HUDEP-2 (cell line): Measurements from ENCODE around the gene WDR64.
A peak's percentile ranks its signal among the peaks of the same experiment; 100 is the strongest.
"Not testable (repeated sequence)": the region's sequence is repeated elsewhere in the genome, so short reads cannot be mapped to it uniquely, and the experiment has no call there.

Experiments
- DNase-seq, 76 experiments: peaks; one replicate each; lab custom pipeline; 2025; ENCODE audit not compliant: unreplicated experiment in 76 of 76; lab: John Stamatoyannopoulos, UW

The WDR64 gene

DNA sequence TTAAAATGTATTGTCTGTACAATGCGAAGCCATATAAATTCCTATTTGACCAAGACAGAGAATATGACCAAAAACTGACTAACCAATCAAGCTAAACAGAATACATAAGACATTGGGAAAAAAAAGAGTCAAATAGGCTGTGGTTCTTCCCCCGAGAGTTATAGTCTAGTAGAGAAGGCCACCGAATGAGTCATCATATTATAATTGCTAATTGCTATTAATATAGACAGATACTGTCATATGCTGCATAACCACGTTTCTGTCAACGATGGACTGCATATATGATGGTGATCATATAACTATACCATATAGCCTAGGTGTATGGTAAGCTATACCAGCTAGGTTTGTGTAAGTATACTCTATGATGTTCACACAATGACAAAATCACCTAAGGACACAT lies 82.5 kb downstream of the WDR64 start:
- no peak for DNase-seq

DNA sequence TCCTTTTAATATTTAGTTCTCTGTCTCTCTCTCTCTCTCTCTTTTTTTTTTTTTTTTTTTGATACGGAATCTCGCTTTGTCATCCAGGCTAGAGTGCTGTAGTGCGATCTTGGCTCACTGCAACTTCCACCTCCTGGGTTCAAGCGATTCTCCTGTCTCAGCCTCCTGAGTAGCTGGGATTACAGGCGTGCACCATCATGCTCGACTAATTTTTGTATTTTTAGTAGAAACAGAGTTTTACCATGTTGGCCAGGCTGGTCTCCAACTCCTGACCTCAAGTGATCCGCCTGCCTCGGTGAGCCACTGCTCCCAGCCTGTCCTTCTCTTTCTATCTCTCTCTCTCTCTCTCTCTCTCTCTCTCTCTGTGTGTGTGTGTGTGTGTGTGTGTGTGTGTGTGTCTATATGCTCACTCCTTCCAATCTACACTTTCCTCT lies 83.4 kb downstream of the WDR64 start:
- not testable (repeated sequence) for DNase-seq

DNA sequence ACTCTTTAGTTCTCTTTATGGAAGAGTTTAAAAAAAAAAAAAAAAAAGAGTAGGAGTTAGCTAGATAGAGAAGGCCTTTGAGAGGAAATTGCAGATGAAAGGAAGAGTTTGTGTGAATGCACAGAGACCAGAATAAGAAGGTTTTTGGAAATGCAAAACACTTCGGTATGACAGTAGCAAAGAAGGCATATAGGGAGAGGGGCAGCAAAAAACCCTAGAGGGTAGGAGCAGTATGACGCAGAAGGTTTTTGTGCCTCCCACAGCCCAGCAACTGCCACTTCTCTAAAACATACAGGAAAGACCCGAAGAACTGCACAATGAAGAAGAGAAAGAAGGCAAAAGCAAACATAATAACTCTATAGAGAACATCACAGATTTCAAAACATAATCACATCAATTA lies 84.3 kb downstream of the WDR64 start:
- no peak for DNase-seq

DNA sequence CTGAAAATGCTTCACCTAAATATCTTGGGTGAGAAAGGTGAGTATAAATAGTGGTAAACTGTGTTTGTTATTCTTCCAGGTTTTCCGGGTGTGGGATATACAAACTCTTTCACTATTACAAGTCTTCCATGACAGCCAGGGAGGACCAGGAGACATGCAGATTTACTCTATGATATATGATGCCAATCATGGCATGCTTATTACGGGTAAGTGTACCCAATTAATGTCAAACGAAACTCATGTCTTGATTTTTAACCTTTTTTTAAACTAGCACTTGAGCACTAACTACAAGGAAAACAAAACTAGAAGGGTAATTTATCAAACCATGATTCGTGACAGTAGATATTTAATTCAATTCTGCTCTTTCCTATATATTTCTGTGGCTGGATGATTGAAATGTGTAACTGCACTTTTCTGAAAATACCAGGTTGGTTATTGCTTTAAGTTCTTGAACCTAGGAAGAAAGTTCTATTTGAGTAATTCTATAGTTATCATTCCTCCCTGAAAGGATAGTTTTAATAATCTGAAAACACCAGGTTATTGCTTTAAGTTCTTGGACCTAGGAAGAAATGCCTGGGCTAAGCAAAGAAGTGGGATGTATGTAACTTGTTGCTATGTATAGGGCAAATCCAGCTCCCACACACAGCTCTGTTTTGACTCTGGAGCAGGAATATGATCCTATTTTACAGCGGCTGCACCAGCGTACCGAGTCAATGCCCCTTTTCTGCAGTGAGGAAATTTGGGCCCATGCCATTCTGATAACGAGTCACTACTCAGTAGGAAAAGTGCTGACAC lies 86.4 kb downstream of the WDR64 start:
- no peak for DNase-seq

DNA sequence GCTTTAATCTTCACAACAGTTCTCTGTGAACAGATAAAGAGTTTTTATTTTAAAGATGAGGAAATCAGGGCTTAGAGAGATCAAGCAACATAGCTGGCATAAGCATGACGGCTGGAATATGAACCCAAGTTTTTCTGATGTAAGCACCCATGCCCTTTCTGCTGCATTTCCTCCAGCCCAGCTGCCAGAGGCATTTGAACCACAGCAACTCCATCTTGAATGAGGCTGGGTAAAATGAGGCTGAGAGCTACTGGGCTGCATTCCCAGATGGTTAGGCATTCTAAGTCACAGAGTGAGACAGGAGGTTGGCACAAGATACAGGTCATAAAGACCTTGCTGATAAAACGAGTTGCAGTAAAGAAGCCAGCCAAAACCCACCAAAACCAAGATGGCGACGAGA lies 90.0 kb downstream of the WDR64 start:
- DNase-seq = no peak

DNA sequence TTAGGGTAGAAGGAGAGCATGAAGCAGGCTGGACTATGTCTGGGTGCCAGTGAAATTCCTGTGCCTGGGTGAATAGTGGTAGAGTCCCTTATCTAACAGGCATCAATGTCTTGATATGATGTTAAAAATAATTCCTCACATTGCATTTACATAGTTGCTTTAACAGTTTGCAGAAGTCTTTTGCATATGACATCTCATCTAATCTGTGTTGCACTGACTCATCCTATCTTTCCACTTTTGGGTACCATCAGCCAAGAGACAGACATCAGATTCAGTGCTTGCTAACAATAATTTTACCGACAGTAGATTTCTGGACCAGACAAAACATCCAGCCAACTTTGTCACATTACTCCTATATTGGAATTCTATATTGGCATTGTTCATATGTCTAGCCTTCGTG lies 92.5 kb downstream of the WDR64 start:
- no peak for DNase-seq

DNA sequence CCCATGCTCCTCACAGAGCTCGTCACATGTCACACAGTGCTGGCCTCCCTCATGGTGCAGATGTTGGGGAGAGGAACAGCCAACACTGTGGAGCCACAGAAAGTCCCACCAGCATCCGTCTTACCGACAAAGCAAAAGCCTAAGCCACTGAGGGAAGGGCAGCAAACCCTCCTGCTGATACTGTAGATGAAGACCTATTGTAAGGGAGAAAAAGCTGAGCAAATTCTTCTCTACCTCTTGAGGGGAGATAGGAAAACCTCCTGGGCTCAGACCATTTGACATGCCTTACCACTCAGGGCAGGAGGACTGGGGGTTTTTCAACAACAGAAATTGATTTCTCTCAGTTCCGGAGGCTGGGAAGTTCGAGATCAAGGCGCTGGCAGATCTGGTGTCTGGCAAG lies 95.9 kb downstream of the WDR64 start:
- DNase-seq = no peak

DNA sequence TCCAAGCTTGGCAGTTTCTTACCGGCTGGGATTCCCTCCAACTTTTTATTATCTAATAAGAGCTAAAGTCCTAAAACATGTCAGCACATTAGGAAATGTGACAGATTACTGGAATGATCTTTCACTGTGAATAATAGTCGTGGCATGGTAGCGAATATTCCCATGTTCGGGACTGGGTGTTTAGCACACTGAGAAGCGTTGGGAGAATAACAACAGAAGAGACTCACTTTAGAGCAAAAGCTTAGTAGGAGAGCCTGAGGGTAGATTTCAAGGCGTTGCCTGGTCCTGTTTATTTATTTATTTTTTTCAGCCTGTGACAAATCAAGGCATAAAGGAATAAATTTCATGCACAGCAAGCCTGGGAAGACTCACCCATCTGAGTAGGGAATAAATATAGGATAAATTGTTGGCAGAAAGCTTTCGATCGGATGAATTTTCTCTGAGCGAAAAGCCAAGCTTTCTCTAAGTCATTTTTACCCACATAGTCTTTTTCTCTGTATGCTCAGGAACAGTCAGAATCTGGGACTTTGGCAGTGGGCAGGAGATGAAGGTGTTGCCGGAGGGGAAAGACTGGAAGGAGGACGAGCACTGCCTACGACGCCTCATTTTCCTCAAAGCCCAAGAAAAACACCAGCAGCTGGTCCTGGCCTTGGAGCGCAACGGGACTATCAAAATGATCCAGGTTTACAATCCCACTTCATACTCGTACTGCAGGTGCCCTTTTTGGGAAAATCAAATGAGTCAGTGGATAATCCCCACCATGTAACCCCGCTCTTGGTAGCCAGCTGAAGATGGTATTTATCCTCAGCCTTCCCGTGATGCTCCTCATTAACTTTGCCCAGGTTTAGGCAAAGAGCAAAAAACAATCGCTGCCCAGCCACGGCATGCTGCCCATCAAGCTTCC lies 97.2 kb downstream of the WDR64 start:
- no peak for DNase-seq

DNA sequence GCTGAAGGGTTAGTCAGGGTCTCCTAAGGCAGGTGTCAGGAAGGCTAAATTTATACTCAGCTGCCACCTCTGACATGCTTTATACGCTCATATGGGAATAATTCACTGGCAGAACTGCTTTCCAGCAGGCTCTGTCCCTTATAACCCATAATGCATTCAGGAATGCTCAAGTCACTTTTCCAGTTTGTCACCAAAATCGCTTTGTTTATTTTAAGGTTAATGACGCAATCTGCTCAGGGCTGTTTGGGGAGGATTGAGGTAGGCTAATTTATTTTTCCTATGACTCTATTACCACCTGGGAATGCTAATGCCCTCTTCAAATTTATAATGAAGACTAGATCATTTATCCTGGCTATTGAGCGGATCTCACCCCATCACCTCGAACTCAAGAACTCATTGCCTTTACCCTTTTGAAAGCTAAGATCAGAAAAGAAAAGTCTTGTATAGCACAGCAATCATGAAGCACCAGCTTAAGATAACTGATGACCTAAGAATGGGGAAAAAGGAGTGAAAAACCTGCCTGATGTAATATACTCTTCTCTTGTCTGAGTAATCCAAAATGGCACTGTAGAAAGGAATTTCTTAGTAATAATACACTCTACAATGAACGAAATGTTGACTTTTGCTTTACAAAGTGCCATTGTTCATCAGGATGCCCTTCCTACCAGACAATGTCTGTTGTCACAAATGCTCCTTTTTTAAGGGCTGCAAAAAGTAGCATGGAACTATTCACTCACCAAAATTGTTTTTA lies 98.0 kb downstream of the WDR64 start:
- no peak for DNase-seq

DNA sequence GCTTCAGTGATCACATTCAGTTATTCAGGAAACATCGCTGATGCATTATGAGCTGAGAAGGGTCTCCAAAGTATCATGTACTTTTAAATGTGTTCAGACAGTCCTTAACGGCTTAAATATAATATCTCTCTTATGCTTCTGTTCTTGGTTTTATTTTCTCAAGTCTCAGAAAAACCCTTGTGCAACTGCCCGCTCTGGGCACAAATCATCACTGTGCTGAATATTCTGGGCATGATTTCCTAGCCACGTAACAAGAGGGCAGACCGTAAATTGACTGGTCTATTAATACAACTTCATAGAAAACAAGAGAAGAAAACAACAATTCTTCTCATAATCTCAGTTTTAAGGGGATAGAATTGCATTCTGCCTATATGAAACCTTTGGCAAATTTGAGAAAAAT lies 99.4 kb downstream of the WDR64 start:
- DNase-seq = no peak

DNA sequence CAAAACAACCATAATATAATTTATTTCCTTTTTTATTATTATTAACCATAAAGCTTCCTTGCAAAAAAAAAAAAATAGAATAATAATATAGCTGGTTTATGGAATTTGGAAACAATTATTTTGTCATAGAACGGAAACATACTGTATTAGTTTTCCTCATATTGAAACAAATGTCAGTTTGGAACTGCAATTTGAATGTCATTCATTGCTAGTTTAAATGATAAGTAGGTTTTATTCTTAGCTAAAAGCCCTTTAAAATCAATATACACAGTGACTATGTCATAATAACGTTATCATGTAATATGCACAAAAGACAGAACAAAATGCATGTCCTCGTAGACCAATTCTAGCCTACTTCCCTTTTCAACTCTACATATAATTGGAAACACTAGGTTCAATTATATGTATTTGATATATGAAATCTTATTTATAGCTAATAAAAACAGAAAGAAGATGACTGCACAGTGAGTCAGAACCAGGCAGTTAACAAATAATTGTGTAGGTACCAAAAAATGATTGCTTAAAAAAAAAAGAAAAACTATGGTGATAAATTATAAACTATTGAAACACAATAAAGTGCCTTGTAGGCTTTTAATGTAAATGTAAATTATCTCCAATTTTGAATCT lies 110.7 kb downstream of the WDR64 start:
- no peak for DNase-seq

DNA sequence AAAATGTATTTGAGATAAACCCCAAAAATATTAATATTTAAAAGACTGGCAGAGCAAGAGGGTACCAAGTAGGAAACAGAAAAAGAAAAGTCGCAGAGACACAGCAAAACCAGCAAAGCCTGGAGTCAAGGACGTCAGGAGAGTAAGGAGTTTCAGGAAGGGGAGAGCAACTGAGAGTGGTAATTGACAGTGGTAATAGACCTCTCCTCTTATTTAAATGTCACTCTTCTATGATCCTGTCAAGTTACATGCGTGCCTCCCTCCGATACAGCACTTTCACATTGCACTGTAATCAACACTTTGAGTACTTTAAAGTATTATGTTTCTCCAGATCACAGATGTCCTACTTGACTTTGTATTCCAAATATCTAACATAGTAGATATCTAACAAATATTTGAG lies 113.3 kb downstream of the WDR64 start:
- DNase-seq = no peak

DNA sequence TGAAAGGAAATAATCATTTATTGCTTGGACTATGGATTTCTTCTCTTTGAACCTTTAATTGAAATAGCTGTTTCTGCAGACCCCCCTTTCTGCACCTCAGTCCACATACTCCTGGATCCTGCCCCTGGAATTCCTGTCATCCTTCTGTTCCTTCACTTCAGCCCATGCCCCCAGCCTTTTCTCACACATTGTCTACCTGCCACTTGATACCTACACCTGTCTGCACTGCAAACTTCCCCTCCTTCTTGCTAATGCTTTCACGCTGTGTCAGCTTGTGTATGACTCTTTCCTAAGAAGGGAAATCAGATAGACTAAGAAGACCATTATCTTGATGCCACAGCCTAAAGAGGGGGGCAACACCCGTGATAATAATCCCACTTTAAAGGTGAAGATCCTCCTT lies 115.7 kb downstream of the WDR64 start:
- DNase-seq = no peak

DNA sequence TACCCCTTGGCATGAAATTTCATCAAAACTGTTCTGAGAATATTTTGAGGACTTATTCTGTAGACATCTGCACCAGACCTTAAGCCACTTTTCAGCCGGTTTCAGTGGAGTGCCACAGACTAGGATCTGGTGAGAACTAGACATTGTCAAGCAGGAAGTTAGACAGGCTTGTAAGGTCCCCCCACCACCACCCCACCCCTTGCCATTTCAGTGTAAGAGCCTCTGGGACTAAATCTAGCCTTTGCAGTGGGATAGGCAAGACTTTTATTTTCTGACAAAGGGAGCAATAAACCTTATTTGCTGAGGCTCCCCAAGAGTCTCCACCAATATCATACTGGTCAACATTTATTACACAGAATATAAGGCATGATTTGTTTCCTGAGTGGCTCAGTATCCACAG lies 118.0 kb downstream of the WDR64 start:
- no peak for DNase-seq

DNA sequence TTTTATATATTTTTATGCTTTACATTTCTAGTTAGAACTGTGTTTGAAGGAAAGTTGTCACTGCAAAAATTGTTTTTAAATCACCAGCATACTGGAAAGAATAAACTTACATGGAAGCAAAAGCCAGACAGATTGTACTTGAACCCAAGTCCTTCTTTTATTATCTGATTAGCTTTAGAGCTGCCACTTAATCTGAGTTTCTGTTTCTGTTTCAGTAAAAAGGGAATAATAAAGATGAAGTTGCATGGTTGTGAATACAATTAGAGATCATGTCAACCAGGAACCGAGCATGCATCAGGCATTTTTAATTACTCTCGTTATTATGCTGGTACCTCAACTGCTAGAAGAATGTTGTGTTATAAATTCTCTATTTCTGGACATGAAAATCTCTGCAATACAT lies 119.0 kb downstream of the WDR64 start:
- no peak for DNase-seq

DNA sequence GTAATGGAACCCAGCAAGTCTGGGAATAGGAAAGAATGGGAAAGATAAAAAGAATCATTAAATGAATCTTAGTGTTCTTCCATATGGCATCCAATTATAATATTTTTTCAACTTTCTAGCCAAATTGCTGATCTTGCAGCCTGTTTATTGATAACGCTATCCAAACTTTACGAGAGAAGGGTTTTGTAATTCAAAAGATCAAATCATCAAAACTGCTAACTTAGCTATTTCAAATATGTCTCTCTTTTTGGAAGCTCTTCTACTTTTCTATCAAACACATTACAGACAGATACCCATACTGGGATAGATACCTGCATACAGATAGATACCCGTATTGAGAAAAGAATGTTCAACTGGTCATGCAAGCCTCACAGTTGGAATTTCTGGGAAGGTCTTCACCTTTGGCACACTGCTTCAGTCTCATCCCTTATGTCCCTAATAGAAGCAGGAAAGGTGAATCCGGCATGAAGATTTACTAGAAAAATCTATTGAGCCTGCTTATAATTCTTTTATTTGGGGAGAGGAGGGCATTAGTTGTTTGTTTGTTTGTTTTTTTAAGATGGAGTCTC lies 120.9 kb downstream of the WDR64 start:
- no peak for DNase-seq

DNA sequence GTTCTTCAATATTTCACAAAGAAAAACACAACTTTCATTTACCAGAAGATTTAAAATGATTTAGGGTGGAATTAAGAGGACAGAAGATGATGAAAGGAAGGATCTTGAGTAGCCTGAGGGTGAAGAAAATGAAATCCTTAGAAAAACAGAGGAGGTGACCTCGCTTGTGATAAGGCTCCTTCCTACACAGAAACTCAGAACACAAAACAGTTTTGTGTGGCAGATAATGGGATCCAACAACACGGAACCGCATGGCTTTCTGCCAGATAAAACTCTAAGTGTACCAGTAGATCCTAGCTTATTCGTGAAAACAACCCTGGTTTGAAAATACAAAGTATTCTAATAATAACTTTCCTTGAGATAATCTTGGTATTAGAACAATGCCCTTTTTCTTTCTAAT lies 121.9 kb downstream of the WDR64 start:
- DNase-seq = peak in 2 of 76 experiments; percentile 2 to 16

DNA sequence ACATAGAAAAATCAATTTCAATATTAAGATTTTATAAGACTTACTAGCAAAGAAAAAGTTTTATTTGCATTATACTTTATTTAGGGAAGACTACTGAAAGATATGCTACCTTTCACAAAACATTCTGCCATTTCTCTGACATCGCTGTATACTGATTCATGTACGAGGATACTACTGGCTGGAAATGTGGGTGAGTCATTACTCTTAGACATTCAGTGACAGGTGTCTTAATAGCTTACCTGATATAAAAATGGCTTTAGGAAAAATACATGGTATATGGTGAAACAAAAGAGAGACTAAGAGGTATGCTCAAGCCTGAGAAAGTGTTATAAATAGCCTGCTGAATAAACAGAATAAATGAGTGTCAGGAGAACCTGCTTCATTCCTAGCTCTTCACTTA lies 122.9 kb downstream of the WDR64 start:
- no peak for DNase-seq

DNA sequence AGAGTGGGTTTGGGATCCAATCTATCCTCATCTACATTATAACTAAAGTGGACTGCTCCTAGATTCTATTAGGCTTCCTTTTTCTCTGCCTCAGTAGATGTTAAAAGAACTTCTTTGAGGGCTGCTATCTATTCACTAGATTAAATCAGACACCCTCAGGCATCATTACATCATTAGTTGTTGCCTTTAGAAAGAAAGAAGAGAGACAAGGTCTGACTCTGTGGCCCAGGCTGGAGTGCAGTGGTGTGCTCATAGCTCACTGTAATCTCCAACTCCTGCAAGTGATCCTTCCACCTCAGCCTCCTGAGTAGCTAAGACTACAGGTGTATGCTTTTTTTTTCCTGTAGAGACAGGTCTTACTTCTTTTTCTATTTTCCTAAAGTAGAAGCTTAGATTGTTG lies 124.8 kb downstream of the WDR64 start:
- no peak for DNase-seq

DNA sequence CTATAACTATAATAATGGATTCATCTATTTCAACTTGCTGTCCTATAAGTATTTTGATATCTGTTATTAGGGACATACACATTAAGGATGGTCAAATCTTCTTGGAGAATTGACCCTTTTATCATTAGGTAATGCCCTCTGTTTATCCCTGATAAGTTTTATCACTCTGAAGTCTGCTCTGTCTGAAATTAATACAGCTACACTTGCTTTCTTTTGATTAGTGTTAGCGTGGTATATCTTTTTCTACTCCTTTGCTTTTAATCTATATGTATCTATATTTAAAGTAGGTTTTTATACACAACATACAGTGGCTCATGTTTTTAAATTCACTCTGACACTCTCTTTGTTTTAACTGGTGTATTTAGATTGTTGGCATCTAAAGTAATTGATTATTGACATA lies 126.0 kb downstream of the WDR64 start:
- no peak for DNase-seq
